ENCODE measurements around the gene ARMS2.

- no peak for TF ChIP-seq EZH2 (IDR thresholded peaks at IDR 0.05; ENCODE audit: borderline replicate concordance, low read length)
- no peak for TF ChIP-seq CTCF (IDR thresholded peaks at IDR 0.05; ENCODE audit: low read length)
Observed at GRCh38 chr10:122457934-122458333, 3.5 kb downstream of the ARMS2 start.

All from OCI-LY1 (cell line).